HG03039 (cell line): ENCODE results near the gene RNU1-3.
"Not testable (repeated sequence)": the region's sequence is repeated elsewhere in the genome, so short reads cannot be mapped to it uniquely, and the experiment has no call there.

Source experiments
- ATAC-seq: cut with Tn5 transposase; IDR thresholded peaks from one replicate; pipeline ENCODE4 v1.9.1; 2021; ENCODE audit warnings: mild to moderate bottlenecking, moderate library complexity; ENCODE audit not compliant: unreplicated experiment

RNU1-3 gene

DNA sequence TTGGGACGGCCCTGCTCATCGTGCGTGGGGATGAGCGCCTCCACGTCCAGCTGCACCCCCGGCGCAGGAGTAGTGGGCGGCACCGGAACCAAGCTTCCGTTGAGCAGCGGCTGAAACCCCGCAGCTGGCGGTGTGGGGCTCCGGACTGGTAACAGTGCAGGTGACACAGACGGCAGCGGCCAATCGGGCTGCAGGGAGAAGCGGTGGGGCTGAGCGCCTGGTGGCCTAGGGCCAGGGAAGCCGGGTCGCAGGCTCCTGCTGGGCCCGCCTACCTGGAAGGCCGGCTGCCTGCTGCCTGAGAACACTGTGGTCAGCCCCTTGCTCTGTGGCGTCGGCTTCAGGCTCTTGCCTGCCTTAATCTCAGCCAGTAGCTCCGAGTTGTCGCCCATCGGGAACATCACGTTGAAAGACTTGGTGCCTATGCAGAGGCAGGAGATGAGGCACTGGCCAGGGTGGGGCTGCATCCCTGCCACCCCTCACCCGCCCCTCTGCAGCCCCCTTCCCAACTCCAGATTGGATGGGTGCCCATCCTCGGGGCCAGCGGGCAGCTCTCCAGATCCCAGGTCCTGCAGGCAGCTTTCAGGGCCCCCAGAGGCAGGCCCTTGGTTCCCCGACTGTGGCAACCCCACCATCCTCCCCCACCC lies 29.9 kb upstream of the RNU1-3 start:
- not testable (repeated sequence) for ATAC-seq

DNA sequence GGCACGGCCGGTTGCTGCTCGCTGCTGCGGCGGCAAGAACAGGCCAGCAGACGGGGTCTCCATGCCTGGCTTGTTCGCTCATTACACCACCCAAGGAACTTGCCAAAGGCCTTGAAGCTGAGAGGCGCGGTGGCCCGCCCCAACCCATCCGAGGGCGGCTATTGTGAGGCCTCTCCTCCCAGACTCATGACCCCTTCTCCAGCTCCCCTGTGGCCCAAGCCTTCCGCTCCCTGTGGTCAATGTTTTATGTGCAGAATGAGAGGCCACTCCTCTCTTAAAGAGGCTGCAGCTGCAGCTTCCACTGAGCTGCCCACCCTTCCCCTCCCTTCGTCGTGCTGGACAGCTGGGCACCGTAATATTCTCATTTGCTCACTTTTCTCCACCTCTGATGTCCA lies 27.6 kb upstream of the RNU1-3 start:
- not testable (repeated sequence) for ATAC-seq

DNA sequence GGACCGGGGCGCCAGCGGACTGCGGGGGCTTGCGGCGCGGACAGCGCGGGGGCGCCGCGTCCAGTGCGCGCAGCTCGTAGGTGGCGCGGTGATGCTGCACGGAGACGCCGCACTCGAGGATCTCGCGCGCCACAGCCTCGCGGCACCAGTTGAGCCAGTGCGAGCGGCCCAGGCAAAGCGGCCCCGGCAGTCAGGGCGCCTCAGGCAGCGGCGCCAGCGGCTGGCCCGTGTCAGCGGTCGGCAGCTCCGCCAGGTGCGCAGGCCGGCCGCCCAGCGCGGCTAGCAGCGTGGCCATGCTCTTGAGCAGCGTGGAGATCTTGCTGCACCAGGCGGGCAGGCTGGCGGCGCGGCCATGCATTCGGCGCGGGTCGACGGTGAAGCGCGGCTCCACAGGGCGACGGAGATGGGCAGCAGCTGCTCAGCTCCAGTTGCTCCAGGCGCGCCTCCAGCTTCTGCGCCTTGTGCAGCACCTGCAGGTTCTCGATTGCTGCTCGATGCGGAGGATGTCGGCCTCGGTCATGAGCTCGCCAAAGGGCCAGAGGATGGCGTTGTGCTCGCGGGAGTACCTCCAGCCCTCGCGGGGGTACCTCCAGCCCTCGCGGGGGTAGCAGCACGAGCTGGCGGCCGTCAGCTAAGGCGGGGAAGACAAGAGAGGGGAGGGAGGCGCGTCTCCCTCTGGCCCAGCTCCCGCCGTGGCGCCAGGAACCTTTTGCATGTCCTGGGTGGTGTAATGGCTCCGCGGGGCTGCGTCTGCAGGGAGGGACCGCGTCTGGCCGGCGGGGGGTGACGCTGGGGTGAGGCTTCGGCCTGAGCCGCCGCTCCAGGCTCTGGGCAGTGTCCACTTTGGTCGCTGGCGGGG lies 26.9 kb upstream of the RNU1-3 start:
- ATAC-seq, result not testable (repeated sequence)

- not testable (repeated sequence) for ATAC-seq
These were observed 26.1 kb upstream of the RNU1-3 start for GRCh38 chr1:16692717-16693448.

DNA sequence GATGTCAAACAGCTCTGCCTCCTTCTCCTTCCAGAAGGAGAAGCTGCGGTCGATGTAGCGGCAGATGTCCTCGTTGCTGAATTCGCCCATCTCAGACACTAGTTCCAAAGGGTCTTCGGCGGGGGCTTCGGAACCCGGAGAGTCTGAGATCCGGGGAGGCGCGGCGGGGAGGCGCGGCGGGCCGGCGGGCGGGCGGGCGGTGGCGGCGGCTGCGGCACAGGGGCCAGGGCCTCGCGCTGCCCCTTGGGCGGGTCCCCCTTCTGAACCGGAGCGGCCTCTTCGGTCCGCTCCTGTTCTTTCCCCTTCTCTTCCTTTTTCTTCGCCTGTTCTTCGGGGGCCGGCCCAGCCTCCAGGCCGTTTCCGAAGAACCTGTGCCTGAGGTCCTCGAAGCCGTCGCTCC lies 25.5 kb upstream of the RNU1-3 start:
- not testable (repeated sequence) for ATAC-seq

DNA sequence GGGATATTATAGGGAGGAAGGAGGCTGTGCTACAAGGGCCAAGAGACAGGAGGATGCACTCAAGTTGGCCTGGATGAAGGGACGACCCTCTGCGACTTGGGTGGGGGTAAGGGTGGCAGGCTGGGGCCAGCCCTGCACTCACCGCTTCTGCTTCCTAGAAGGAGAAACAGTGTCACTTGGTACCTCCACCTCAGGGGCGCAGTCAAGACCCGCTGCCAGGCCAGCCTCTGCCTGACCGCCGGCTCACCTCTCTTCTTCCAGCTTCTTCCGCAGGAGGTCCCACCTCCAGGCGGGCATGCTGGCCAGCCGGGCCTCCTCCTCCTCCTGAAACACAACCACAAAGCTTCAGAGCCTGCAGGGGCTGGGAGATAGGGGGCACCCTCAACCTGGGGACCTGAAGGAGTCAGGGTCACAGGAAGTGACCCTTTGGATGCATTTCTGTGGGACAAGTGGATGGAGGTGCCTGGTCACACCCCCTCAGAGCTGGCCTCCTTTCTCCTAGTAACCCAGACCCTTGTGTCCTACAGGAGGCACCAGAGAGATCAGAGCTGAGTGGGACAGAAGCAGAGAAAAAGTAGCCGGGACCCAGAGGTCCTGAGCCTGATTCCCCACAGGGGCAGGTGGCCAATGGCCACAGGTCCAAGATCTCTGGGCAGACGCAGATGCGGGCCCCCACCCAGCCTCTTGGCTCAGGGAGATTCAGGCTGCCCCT lies 24.4 kb upstream of the RNU1-3 start:
- not testable (repeated sequence) for ATAC-seq

- not testable (repeated sequence) for ATAC-seq
These were observed 20.5 kb upstream of the RNU1-3 start for GRCh38 chr1:16687132-16687800.

DNA sequence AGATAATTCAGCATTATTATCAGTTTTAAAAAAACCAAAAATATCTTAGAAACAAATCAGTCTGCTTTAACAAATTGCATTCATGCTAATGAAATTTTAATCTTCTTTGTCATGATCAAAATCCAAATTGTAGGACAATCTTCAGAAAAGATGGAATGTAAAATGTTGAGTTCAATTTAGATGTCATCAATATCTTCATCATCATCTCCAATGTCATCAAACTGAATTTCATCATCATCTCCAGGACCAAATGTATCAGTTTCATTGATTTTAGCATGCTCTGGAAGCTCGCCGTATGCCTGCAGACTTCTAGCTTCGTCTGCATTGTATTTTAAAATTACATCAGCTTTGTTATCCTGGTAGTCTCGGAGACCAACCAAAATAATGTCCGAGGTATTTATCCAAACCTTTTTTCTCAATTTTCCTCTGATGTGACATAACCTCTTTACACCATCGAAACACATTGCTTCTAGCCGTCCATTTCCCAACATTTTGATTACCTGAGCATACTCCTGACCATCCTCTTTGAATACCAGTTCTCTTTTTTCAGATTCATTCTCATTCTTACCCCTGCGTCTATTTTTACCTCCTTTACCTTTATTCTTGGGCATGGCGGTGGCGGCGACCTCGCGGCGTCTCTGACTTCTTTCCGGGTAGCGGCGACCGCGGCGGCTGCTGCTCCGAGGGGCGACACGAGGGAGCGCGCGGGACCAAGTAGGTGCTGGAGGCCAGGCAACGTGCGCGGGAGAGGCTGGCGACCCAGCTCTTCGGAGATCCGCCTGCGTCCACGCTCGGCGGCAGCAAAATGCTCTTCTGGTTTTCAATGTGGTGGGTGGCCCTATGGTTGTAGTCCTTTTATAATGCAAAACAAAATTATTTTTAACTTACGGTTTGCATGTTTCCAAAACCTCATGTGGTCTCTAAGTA lies 19.0 kb upstream of the RNU1-3 start:
- ATAC-seq, result not testable (repeated sequence)

- not testable (repeated sequence) for ATAC-seq
These were observed 18.1 kb upstream of the RNU1-3 start for GRCh38 chr1:16684738-16685337.

DNA sequence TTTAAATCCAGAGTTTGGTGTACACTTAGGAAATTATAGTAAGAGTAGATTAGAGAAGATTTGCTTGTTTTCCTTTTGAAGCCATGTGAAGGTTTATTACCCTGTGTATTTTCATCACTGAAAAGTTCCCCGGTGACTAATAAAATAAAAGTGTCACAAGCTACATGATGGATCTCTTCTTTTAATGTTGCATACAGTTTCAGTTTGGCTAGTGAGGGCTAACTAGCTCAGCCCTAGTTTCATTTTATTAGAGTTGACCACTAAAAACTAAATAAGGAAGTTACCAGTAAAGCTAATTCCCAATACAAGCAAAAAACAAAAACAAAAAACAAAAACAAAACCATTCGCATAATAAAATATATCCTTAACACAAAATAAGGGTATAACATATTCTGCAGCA lies 17.4 kb upstream of the RNU1-3 start:
- ATAC-seq, result not testable (repeated sequence)

DNA sequence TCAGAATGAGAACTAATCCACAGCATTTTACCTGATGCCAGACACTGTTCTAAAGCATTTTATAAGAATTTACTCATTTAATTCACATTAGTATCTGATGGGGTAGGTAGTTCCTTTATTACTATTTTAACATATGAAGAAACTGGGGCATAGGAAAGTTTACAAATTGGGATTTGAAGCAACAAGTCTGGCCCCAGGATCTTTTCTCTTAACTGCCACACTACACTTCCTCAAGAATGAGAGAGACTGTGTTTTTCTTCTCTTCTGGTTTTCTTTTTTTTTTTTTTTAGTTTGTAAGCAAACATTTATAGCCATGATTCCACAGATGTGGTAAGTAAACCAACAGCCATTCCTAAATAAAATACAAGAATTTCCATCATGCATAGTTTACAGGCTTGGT lies 16.1 kb upstream of the RNU1-3 start:
- ATAC-seq, result not testable (repeated sequence)

DNA sequence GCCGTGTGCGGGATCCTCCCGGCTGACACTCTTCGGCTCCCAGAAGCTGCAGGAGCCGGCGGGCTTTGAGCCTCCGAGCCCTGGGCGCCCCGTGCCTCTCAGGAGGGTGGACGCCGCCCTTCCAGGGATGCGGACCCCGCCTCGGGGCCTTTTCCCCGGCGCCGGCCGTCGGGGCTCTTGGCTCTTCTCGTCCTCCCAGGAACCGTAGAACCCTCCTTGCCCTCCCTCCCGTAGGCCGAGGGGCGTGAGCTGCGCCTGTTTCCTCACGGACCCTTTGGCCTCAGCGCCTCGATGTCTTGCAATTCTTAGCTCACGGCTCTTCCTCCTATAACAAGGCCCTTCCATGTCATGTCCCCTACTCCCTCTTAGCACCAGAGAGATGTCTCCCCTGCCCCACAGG lies 13.6 kb upstream of the RNU1-3 start:
- ATAC-seq, result not testable (repeated sequence)

- ATAC-seq, result no peak
These were observed 11.0 kb upstream of the RNU1-3 start for GRCh38 chr1:16677552-16678431.

DNA sequence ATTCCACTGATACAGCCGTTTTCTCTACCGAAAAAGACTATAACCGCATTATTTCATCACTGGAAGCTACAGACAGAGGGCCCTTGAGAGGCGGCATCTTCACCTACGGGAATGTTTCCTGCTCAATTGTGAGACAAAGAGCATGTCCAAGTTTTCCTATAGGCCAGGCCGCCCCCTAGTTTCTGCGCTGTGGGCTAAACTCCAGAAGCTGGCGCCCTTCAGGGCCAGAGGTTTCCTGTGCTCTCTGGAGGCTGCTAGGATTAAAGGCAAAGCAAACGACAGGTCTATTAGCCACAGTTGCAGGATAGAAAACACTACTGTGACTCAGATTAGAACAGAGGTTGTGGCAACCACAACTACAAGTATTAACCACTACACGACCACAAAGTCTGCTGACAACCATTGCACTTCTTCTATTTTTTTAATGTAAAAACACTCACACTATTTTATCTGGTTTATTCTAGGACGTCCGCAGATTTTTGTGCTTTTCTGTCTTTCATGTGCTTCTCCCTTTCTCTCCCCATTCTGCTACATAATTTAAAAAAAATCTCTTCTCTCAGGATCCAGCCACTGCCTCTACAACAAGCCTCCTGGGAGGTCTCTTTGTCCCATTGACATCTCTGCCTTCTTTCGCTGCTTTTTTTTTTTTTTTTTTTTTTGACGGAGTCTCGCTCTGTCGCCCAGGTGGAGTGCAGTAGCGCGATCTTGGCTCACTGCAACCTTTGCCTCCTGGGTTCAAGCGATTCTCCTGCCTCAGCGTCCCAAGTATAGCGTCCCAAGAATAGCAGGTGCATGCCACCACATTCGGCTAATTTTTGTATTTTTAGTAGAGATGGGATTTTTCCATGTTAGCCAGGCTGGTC lies 10.1 kb upstream of the RNU1-3 start:
- not testable (repeated sequence) for ATAC-seq

- not testable (repeated sequence) for ATAC-seq
These were observed 8.4 kb upstream of the RNU1-3 start for GRCh38 chr1:16675118-16675510.

DNA sequence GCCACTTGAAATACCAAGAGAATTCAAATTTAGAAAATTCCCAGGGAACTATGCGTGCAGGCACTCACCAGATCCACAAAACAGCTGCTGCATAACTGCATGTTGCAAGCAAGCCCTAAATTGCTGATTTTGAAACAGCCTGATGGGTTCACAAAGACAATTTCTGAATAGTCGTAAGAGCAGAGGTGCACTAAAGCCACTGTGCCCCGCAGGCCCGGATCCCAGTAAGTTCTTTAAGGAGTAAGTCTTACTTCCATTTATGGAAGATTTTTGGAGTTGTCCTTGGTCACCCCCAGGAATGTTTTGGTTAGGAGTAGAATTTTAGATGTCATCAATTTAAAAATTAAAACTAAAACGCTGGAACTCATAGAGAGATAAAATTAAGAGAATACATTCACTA lies 7.2 kb upstream of the RNU1-3 start:
- ATAC-seq, result not testable (repeated sequence)

GRCh38 chr1:16665836-16666235 lies 912 bp downstream of the RNU1-3 start:
- ATAC-seq, result not testable (repeated sequence)
